Posterior cingulate gyrus (tissue), 11 donors: ENCODE data around the gene ITPK1.
"Not testable (repeated sequence)": the region's sequence is repeated elsewhere in the genome, so short reads cannot be mapped to it uniquely, and the experiment has no call there.

Source experiments
- DNase-seq, 10 donors: peaks; one replicate each; pipeline versions ENCODE4 v3.0.0 to v3.0.0-alpha.2; 2020 to 2021; ENCODE audit warnings: mixed read lengths in 3 of 10
- intact Hi-C: fragments of 100-400 bp; cut with DNase I; formaldehyde crosslinking; loops from one replicate; pipeline ENCODE4 v1.15.1; 2023

The ITPK1 gene

DNA sequence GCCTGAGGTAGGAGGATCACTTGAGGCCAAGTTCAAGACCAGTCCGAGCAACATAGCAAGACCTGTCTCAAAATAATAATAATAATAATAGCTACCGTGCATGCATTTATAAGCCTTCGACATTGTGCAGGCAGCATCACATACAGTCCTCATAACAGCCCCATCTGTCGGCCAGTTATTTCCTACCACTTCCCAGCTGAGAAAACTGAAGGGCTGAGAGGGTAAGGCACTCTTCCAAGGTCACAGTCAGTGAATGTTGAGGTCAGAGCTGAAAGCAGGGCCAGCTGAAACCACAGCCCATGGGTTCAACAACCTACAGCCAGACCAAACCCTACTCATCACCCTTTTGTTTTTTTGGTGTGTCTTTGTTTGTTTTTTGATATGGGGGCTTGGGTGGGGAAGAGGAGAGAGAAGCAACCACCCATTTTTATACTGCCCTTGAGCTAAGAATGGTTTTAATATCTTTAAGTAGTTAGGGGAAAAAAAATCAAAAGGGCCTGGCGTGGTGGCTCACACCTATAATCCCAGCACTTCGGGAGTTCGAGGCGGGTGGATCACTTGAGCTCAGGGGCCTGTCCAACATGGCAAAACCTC is 16.8 kb upstream of the ITPK1 start:
- DNase-seq: peak in 2 of 10 donors; percentile 30 to 47
- intact Hi-C loops: no loop called here

DNA sequence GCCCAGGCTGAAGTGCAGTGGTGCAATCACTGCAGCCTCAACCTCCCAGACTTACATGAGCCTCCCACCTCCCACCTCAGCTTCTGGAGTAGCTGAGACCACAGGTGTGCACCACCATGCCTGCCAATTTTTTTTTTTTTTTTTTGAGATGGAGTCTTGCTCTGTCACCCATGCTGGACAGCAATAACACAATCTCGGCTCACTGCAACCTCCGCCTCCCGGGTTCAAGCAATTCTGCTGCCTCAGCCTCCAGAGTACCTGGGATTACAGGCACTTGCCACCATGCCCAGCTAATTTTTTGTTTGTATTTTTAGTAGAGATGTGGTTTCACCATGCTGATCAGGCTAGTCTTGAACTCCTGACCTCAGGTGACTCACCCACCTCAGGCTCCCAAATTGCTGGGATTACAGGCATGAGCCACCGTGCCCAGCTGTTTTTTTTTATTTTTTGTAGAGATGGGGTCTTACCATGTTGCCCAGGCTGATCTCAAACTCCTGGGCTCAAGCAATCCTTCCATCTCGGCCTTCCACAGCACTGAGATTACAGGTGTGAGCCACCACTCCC is 15.6 kb upstream of the ITPK1 start:
- intact Hi-C loops: not testable (repeated sequence)

DNA sequence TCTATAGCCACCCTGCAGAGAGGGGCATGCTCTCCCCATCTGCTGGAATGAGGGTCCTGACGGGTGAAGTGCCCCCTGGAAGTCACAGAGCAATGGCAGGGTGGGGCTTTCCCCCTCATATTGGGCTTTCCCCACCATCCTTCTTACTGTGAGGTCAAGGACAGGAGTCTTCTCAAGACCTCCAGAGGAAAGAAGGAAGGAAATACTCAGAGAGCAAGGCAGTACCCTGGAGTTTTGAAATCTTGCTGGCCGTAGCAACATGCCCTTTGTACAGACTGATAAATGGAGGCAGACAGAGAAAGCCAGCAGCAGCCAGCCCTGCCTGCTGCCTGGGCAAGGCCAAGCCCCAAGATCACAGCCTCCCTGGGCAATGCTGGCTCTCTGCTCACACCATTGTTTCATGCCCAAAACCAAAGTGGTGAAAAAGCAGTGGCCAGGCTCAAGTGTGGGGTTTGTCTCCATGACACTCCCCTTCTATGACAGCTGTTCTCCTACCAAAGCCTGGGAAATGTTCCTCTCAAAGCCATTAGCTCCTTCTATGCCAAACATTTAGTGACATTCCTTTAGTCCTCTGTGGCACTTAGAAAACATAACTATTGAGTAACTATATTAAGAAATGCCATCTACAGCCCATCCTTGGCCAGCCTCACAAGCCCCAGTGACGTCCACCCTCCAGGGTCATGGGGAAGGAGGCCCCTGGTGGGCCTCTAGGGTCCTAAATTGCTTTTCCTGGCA is 13.2 kb upstream of the ITPK1 start:
- intact Hi-C loops: no loop called here
- DNase-seq: no peak

More for the DNA sequence above, 15.6 kb upstream of the ITPK1 start:
- not testable (repeated sequence) for DNase-seq

GRCh38 chr14:93126111-93126510 is 10.4 kb upstream of the ITPK1 start:
- DNase-seq: no peak

GRCh38 chr14:93122826-93123225 is 7.1 kb upstream of the ITPK1 start:
- peak in 1 of 10 donors; percentile 14 for DNase-seq
- intact Hi-C loops: no loop called here

More at GRCh38 chr14:93126111-93126510, 10.4 kb upstream of the ITPK1 start:
- intact Hi-C loops: no loop called here

DNA sequence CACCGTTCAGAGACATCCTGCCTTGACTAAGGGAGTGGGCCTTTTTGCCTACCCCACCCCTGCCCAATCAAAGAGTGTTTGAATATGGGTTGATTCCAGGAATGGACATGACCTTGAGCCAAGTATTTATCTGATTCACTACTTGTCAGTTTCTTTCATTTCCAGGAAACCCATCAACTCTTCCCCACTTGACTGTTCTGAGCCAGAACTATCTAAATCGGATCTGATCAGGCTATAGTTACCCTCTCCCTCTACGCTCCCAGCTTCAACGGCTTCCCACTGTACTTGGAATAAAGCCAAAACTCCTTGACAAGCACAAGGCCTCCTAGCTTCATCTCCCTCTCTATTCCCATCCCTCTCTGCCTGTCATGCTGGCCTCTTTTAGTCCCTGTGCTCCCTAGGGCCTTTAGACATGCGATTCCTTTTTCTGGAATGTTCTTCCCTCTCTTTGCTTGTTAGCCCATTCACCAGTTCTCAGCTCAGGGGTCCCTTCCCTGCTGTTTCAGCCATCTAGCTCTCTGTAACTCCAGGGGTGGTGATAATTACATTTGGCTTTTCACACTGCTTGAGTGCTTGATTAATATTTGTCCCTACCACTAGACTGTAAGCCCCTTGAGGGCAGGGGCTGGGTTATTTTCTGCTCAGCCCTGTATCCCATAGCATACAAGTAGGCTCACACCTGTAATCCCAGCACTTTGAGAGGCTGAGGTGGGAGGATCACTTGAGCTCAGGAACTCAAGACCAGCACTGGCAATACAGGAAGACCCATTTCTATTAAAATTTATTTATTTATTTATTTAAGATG is 5.5 kb upstream of the ITPK1 start:
- peak in 1 of 10 donors; percentile 26 for DNase-seq
- intact Hi-C loops: no loop called here

GRCh38 chr14:93120517-93120916 is 4.8 kb upstream of the ITPK1 start:
- no peak for DNase-seq
- intact Hi-C loops: no loop called here

DNA sequence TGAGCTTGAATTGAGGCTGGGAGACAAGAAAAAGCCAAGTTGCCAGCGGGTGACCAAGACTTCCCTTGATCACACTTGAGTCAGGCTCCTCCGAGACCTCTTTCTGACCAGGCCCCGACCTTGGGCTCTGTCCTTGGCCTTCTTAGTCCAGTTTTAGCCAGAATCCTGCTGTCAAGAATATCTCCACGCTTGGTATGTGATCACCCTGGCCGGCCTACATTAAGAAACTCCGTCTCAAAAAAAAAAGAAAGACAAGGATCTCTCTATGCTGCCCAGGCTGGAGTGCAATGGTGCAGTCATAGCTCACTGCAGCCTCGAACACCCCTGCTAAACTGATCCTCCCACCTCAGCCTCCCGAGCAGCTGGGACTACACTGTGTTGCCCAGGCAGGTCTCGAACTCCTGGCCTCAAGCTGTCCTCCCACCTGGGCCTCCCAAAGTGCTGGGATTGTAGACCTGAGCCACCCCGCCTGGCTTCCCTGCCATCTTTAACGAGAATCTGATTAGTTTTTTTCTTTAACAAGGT is 1.0 kb upstream of the ITPK1 start:
- DNase-seq: no peak
- intact Hi-C loops: no loop called here

GRCh38 chr14:93115069-93115820 is 480 bp downstream of the ITPK1 start:
- DNase-seq: peak; percentile 75 to 98 (median 87)
- intact Hi-C loops: loop anchor here (1.0 to 2.0 kb wide), 3 partner anchors 24 to 163 kb away; partner anchors contain the start of genes LYSET and MOAP1

DNA sequence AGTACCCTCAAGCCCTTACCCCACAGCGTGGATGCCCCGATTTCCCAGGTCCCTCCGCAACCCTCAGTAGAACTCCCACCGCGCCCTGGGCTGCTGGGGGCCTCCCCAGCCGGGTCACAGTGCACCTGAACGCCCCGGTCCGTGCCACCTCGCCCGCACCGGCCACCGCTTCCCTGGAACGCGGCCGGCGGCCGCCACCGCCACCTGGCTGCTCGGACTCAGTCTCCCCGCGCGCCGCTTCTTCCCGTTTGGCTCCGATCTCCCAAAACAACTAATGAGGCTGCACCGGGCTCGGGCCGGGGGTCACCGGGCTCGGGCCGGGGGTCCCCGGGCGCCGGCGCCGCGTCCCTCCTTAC is 1.0 kb downstream of the ITPK1 start:
- intact Hi-C loops: loop anchor here (1.0 to 5.0 kb wide), 5 partner anchors 24 to 162 kb away; partner anchors contain the start of genes LYSET and MOAP1
- peak in 2 of 10 donors; percentile 41 to 79 for DNase-seq

DNA sequence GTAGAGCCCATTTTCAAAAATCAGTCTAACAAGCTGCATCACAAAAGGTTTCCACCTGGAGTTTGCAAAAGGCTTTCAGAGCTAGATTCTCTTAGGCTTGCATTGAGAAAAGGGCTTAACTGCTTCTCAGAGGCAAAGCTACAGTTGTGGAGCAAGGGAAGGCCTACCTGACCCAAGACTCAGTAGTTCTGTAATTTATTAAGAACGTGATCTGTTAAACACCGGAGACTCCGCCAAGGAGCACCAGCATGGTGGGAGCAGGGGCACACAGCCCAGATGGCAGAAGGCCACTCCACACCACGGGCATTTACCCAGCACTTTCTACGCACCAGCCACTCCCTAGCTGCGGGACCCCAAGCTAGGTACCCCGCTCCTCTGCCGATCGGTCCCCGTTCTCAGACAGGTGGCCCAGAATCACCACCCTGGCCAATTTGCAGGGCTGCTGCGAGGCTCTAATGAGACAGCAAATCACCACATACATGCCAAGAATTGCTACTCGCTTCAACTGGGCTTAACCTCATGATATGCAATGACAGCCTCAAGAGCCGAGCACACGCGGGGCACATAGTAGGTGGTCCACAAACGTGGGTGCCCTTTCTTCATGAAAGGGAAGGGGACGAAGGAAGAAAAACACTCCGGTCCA is 1.5 kb downstream of the ITPK1 start:
- DNase-seq: no peak
- intact Hi-C loops: loop anchor here (2.0 to 5.0 kb wide), 4 partner anchors 25 to 142 kb away; partner anchors contain the start of genes LYSET and MOAP1

GRCh38 chr14:93113678-93114067 is 2.1 kb downstream of the ITPK1 start:
- peak in 1 of 10 donors; percentile 21 for DNase-seq
- intact Hi-C loops: loop anchor here (2.0 to 5.0 kb wide), 4 partner anchors 25 to 141 kb away; partner anchors contain the start of genes LYSET and MOAP1

DNA sequence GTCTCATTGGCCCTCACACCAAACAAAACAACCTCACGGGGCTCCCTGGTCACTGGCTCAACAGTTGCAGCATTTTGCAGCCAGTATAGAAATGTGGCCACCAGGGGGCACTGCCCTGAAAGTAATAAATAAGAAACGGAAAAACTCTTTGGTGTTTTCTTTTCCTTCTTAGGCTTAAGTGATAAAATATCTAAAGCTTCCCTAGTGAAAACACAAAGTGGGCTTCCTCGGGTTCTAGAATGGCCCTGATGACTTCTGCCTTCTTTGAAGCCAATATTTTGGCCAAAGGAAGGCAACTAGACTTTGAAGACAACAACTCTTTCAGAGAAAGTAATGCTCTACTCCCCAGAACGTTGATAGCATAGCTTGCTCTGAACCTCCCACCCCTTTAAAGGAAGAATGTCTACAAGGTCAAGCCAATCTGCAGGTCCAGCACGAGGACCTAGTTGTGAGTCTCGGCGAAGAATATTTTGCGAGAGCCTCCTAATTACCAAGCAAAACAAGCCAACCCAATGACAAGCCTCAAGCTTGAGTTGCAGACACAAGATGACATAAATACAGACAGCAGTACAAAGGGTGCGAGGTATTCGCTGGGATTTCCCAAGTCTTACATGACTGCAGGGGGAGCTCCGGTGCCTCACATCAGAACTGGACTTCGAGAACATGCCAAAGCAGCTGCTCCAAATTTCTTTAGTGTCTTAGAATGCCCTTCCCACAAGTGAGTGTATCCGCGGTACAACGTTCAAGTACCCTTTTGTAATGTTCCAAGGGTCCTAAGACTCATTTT is 2.6 kb downstream of the ITPK1 start:
- DNase-seq: peak; percentile 58 to 95 (median 82)
- intact Hi-C loops: loop anchor here (5.0 kb wide), 2 partner anchors 76 to 141 kb away; no protein-coding TSS in a partner anchor

GRCh38 chr14:93111541-93111940 is 4.2 kb downstream of the ITPK1 start:
- intact Hi-C loops: loop anchor here (5.0 kb wide), 2 partner anchors 74 to 139 kb away; no protein-coding TSS in a partner anchor
- DNase-seq: not testable (repeated sequence)

GRCh38 chr14:93110856-93111419 is 4.8 kb downstream of the ITPK1 start:
- intact Hi-C loops: loop anchor here (5.0 kb wide), 2 partner anchors 74 to 139 kb away; no protein-coding TSS in a partner anchor
- no peak for DNase-seq

DNA sequence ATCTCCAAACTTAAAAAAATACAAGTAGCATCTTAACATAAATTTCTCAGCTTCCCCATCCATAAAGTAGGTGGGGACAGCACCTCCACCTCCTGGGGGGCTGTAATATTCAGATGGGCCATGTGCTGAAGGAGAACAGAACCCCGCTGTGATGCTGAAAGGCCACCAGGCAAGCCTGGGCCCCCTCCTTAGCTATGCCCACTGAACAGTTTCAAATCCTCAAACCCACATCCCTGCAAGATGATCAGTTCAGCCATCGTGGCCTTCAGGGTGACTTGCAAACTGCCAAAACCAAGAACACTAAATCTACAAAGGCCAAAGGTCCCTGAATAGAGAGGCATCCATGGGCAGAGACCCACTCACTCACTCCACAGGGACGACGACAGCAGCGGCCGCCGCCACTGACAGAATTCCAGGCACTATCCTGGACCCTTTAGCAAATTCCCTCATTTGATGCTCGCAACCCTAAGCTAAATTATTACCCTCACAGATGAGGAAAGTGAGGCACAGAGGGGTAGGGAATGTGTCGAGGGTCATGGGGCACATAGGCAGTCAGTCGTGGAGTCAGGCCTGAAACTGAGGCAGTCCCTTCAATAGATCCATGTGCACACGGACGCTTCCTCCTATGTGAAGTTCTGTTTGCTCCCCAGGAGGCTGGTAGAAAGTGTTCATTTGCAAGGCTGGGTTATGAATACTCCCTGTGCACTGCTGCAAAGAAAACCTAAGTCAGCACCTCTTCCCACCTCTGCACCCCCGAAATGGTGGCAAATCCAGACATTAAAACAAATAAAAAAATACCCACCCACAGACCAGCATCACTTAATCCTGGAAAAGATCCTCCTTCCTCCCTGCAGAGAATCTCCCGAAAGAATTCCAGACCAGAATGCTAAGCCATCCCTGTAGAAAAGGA is 5.9 kb downstream of the ITPK1 start:
- intact Hi-C loops: loop anchor here (5.0 kb wide), 2 partner anchors 73 to 138 kb away; no protein-coding TSS in a partner anchor
- no peak for DNase-seq

DNA sequence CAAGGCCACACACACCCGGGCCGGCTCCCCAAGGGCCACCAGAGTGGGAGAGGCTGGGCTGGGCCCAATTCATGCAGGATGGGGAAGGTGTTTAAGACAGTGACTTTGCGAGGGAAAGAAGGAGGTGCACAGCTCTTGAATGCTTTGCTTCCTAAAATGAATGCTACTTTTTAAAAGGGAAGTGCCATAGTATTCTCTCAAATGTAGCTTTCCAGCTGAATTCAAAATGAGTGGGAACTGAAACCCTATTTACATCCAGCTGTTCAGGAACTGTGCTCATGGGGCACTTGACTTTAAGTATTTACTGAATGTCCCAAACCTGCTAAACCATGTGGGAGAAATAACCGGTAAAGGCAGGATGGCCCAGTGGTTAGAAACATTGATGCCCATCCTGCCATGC is 7.6 kb downstream of the ITPK1 start:
- DNase-seq: no peak
- intact Hi-C loops: no loop called here
